CD4-positive, CD25-positive, alpha-beta regulatory T cell (primary cell): Measurements from ENCODE around the gene TOX4. TPM values are rescaled to one million over a fixed set of nuclear protein-coding genes. Genes with fewer than 3 reads are reported as not detected.
"Not testable (repeated sequence)": the region's sequence is repeated elsewhere in the genome, so short reads cannot be mapped to it uniquely, and the experiment has no call there.

ENCODE experiments used
- ATAC-seq, 2 donors: fragments of 150-1000 bp; cut with Tn5 transposase; one replicate each; pipeline ENCODE4 v1.10.0; 2021; ENCODE audit warnings: low read depth in 2 of 2, moderate number of reproducible peaks in 2 of 2, moderate library complexity in 1 of 2
- DNase-seq, 3 donors: peaks; one replicate each; pipeline versions ENCODE4 v3.0.0 to v3.0.0-alpha.2; 2012 to 2022; ENCODE audit warnings: mixed read lengths in 1 of 3
- H3K27ac ChIP-seq: one replicate; pipeline ENCODE4 v1.7.0; 2013; ENCODE audit warnings: mild to moderate bottlenecking, low read length; ENCODE audit not compliant: insufficient read depth, poor library complexity, severe bottlenecking
- H3K27me3 ChIP-seq: one replicate; pipeline ENCODE4 v1.7.0; 2013; ENCODE audit warnings: low read length; ENCODE audit not compliant: control insufficient read depth, insufficient read depth
- H3K36me3 ChIP-seq: one replicate; pipeline ENCODE4 v1.7.0; 2013; ENCODE audit warnings: mild to moderate bottlenecking, low read length, moderate library complexity; ENCODE audit not compliant: control insufficient read depth, insufficient read depth
- H3K4me1 ChIP-seq: 2 replicates; pipeline ENCODE4 v1.7.0; 2013; ENCODE audit warnings: mild to moderate bottlenecking, low read length; ENCODE audit not compliant: insufficient read depth, control insufficient read depth, poor library complexity, severe bottlenecking
- H3K4me3 ChIP-seq: one replicate; pipeline ENCODE4 v1.7.0; 2013; ENCODE audit warnings: low read depth, mild to moderate bottlenecking, low read length, moderate library complexity
- H3K9me3 ChIP-seq, 2 experiments: 1 replicate in 1 of 2; 2 replicates in 1 of 2; pipeline ENCODE4 v1.7.0; 2013; ENCODE audit warnings: low read length in 2 of 2, mild to moderate bottlenecking in 1 of 2, moderate library complexity in 1 of 2; ENCODE audit not compliant: control insufficient read depth in 2 of 2
- H3K27ac Mint-ChIP-seq, 3 donors: one replicate each; pipeline ENCODE4 v1.8.0; 2020 to 2022; ENCODE audit warnings: mild to moderate bottlenecking in 3 of 3, mixed read lengths in 3 of 3, moderate library complexity in 2 of 3
- H3K27me3 Mint-ChIP-seq: one replicate; pipeline ENCODE4 v1.8.0; 2022; ENCODE audit warnings: mild to moderate bottlenecking, mixed read lengths
- H3K36me3 Mint-ChIP-seq: one replicate; pipeline ENCODE4 v1.8.0; 2020; ENCODE audit warnings: mixed read lengths
- H3K4me1 Mint-ChIP-seq, 4 donors: one replicate each; pipeline ENCODE4 v1.8.0; 2020 to 2022; ENCODE audit warnings: mixed read lengths in 4 of 4, mild to moderate bottlenecking in 1 of 4
- H3K4me3 Mint-ChIP-seq, 4 donors: one replicate each; pipeline ENCODE4 v1.8.0; 2020 to 2022; ENCODE audit warnings: mild to moderate bottlenecking in 4 of 4, mixed read lengths in 4 of 4, moderate library complexity in 3 of 4
- H3K9me3 Mint-ChIP-seq, 7 donors: one replicate each; pipeline ENCODE4 v1.8.0; 2020 to 2022; ENCODE audit warnings: mixed read lengths in 7 of 7, mild to moderate bottlenecking in 3 of 7, moderate library complexity in 2 of 7
- polyA plus RNA-seq, 4 donors: library from polyadenylated mRNA; unstranded; fragments of 300-500 nt; fragmentation: Illumina TruSeq; gene quantifications; one replicate each; pipeline ENCODE4 v1.2.3, GENCODE V29; 2021
- total RNA-seq: library from RNA; stranded (reverse); gene quantifications from one replicate; pipeline ENCODE4 v1.2.3, GENCODE V29; 2022

Gene TOX4
- total RNA-seq (128 TPM), polyA plus RNA-seq (100 to 1,000 TPM in 1 of 4 donors, 10 to 100 TPM in 3; 90.0 to 114 (median 95.4) TPM)

- Mint-ChIP-seq H3K27me3 (no peaks in the 10 kb centered on the region), H3K4me1 (peaks cover 21 to 66% (median 45%) of the 10 kb centered on the region in 4 donors), H3K36me3 (peaks cover 28% of the 10 kb centered on the region)
Measured at GRCh38 chr14:21476925-21477681, at the start of gene TOX4, which contains the start of gene RAB2B. Gene TOX4, plus strand, starts transcription at chr14:21477195. Its CDS starts 84 bp downstream, at chr14:21477279. Gene RAB2B, minus strand, starts transcription at chr14:21476959. Its CDS starts 87 bp downstream, at chr14:21476872.

GRCh38 chr14:21428930-21429329 lies 48.1 kb upstream of the TOX4 start:
- ATAC-seq (no peak), DNase-seq (no peak)

More at GRCh38 chr14:21476925-21477681, at the start of gene TOX4, which contains the start of gene RAB2B:
- peaks cover 27% of the 10 kb centered on the region for H3K4me1 ChIP-seq
- DNase-seq: peak; percentile 94 to 99 (median 98)
- no peaks in the 10 kb centered on the region for H3K27me3 ChIP-seq
- peak within 1 kb of the TSS; percentile 97 to 100 (median 100) for H3K4me3 Mint-ChIP-seq
- H3K36me3 ChIP-seq: peaks cover 21% of the 10 kb centered on the region
- peak within 1 kb of the TSS; percentile 92 for H3K4me3 ChIP-seq
- ATAC-seq: peak; percentile 99
- no peaks in the 10 kb centered on the region for H3K9me3 Mint-ChIP-seq
- peak within 1 kb of the TSS; percentile 92 for H3K27ac ChIP-seq
- no peaks in the 10 kb centered on the region for H3K9me3 ChIP-seq
- H3K27ac Mint-ChIP-seq: peak within 1 kb of the TSS; percentile 98 to 99 (median 99)

GRCh38 chr14:21431126-21431525 lies 45.9 kb upstream of the TOX4 start:
- Histone ChIP-seq H3K36me3 (peaks cover 58% of the 10 kb centered on the region), H3K9me3 (no peaks in the 10 kb centered on the region), H3K27ac (no peak overlapping the region), H3K4me3 (no peak overlapping the region), H3K4me1 (peaks cover 14% of the 10 kb centered on the region), H3K27me3 (no peaks in the 10 kb centered on the region)
- no peaks in the 10 kb centered on the region for H3K27me3 Mint-ChIP-seq
- H3K4me1 Mint-ChIP-seq: peaks cover 20 to 54% (median 44%) of the 10 kb centered on the region in 4 donors
- ATAC-seq (no peak), DNase-seq (no peak)
- H3K36me3 Mint-ChIP-seq: peaks cover 48% of the 10 kb centered on the region
- H3K4me3 Mint-ChIP-seq: no peak overlapping the region
- H3K9me3 Mint-ChIP-seq: no peaks in the 10 kb centered on the region
- H3K27ac Mint-ChIP-seq: no peak overlapping the region

More at GRCh38 chr14:21428930-21429329, 48.1 kb upstream of the TOX4 start:
- H3K9me3 Mint-ChIP-seq: no peaks in the 10 kb centered on the region
- Histone ChIP-seq H3K4me1 (peaks cover 4% of the 10 kb centered on the region), H3K36me3 (peaks cover 78% of the 10 kb centered on the region), H3K9me3 (no peaks in the 10 kb centered on the region), H3K4me3 (no peak overlapping the region), H3K27me3 (no peaks in the 10 kb centered on the region), H3K27ac (no peak overlapping the region)
- peaks cover 6 to 33% (median 28%) of the 10 kb centered on the region in 4 donors for H3K4me1 Mint-ChIP-seq
- no peak overlapping the region for H3K27ac Mint-ChIP-seq
- H3K36me3 Mint-ChIP-seq: peaks cover 45% of the 10 kb centered on the region
- no peaks in the 10 kb centered on the region for H3K27me3 Mint-ChIP-seq
- H3K4me3 Mint-ChIP-seq: no peak overlapping the region

GRCh38 chr14:21436567-21437062 lies 40.4 kb upstream of the TOX4 start:
- no peaks in the 10 kb centered on the region for H3K9me3 ChIP-seq
- H3K4me1 Mint-ChIP-seq: peaks cover 35 to 78% (median 58%) of the 10 kb centered on the region in 4 donors
- no peaks in the 10 kb centered on the region for H3K27me3 ChIP-seq
- peak overlapping the region; percentile 99 for H3K27ac Mint-ChIP-seq
- no peaks in the 10 kb centered on the region for H3K9me3 Mint-ChIP-seq
- H3K36me3 ChIP-seq: peaks cover 5% of the 10 kb centered on the region
- H3K36me3 Mint-ChIP-seq: peaks cover 14% of the 10 kb centered on the region
- H3K4me3 ChIP-seq: peak overlapping the region; percentile 82
- peak overlapping the region; percentile 84 for H3K27ac ChIP-seq
- H3K4me1 ChIP-seq: peaks cover 31% of the 10 kb centered on the region
- ATAC-seq (peak; percentile 2 to 6), DNase-seq (no peak)
- peak overlapping the region; percentile 98 to 99 (median 98) for H3K4me3 Mint-ChIP-seq
- H3K27me3 Mint-ChIP-seq: no peaks in the 10 kb centered on the region

- peaks cover 31% of the 10 kb centered on the region for H3K4me1 ChIP-seq
- Mint-ChIP-seq H3K4me1 (peaks cover 40 to 82% (median 61%) of the 10 kb centered on the region in 4 donors), H3K9me3 (no peaks in the 10 kb centered on the region), H3K27me3 (no peaks in the 10 kb centered on the region), H3K36me3 (peaks cover 15% of the 10 kb centered on the region), H3K4me3 (peak overlapping the region; percentile 98 to 99 (median 98)), H3K27ac (peak overlapping the region; percentile 99)
- H3K27ac ChIP-seq: peak overlapping the region; percentile 84
- peak overlapping the region; percentile 82 for H3K4me3 ChIP-seq
- peak; percentile 99 for DNase-seq
- H3K9me3 ChIP-seq: no peaks in the 10 kb centered on the region
- ATAC-seq: peak; percentile 99 to 100
- no peaks in the 10 kb centered on the region for H3K27me3 ChIP-seq
- H3K36me3 ChIP-seq: peaks cover 2% of the 10 kb centered on the region
Measured at GRCh38 chr14:21437063-21437901, 39.7 kb upstream of the TOX4 start.

- peaks cover 3% of the 10 kb centered on the region for H3K36me3 Mint-ChIP-seq
- peak overlapping the region in 1 of 3 donors; percentile 78 for H3K27ac Mint-ChIP-seq
- Histone ChIP-seq H3K36me3 (no peaks in the 10 kb centered on the region), H3K27me3 (no peaks in the 10 kb centered on the region), H3K4me1 (peaks cover 19% of the 10 kb centered on the region), H3K9me3 (no peaks in the 10 kb centered on the region), H3K27ac (no peak overlapping the region), H3K4me3 (no peak overlapping the region)
- H3K9me3 Mint-ChIP-seq: no peaks in the 10 kb centered on the region
- H3K4me3 Mint-ChIP-seq: no peak overlapping the region
- H3K4me1 Mint-ChIP-seq: peaks cover 33 to 71% (median 48%) of the 10 kb centered on the region in 4 donors
- no peak for DNase-seq
- H3K27me3 Mint-ChIP-seq: no peaks in the 10 kb centered on the region
- no peak for ATAC-seq
Measured at GRCh38 chr14:21440859-21441258, 36.1 kb upstream of the TOX4 start.

- Mint-ChIP-seq H3K36me3 (peaks cover 11% of the 10 kb centered on the region), H3K4me1 (peaks cover 39 to 69% (median 48%) of the 10 kb centered on the region in 4 donors)
- not testable (repeated sequence) for H3K9me3 Mint-ChIP-seq, H3K36me3 ChIP-seq, H3K27ac ChIP-seq, H3K9me3 ChIP-seq, DNase-seq, H3K27ac Mint-ChIP-seq, H3K27me3 Mint-ChIP-seq, ATAC-seq, H3K4me1 ChIP-seq, H3K27me3 ChIP-seq, H3K4me3 ChIP-seq, H3K4me3 Mint-ChIP-seq
Measured at GRCh38 chr14:21442657-21443056, 34.3 kb upstream of the TOX4 start.
